Small intestine (tissue), 7 donors: ENCODE data around the gene NOD1. TPM values are rescaled to one million over a fixed set of nuclear protein-coding genes. Genes with fewer than 3 reads are reported as not detected.
A peak's percentile ranks its signal among the peaks of the same experiment; 100 is the strongest.

Experiments
- DNase-seq, 2 donors: peaks; one replicate each; pipeline versions ENCODE4 v3.0.0 to v3.0.0-alpha.2; 2013
- FAIRE-seq: peaks from 2 replicates; lab custom pipeline; 2012; peaks lifted over from hg19 to GRCh38; lab: Jason Lieb, UNC
- H3K27ac ChIP-seq, 3 donors: one replicate each; pipeline ENCODE4 v1.5.1; 2013; ENCODE audit warnings: low read length in 2 of 3, mild to moderate bottlenecking in 2 of 3, control low read depth in 1 of 3, inconsistent platforms in 1 of 3, low read depth in 1 of 3, moderate library complexity in 1 of 3
- H3K27me3 ChIP-seq, 3 donors: one replicate each; pipeline ENCODE4 v1.6.1; 2013; ENCODE audit warnings: low read length in 3 of 3, inconsistent platforms in 1 of 3; ENCODE audit not compliant: control insufficient read depth in 3 of 3, insufficient read depth in 3 of 3
- H3K36me3 ChIP-seq, 3 donors: one replicate each; pipeline ENCODE4 v1.6.1; 2013; ENCODE audit warnings: low read length in 3 of 3, inconsistent platforms in 1 of 3, low read depth in 1 of 3, mild to moderate bottlenecking in 1 of 3, moderate library complexity in 1 of 3; ENCODE audit not compliant: control insufficient read depth in 3 of 3, insufficient read depth in 2 of 3
- H3K4me1 ChIP-seq, 3 donors: one replicate each; pipeline ENCODE4 v1.6.1; 2013; ENCODE audit warnings: low read length in 2 of 3, inconsistent platforms in 1 of 3, low read depth in 1 of 3, mild to moderate bottlenecking in 1 of 3, moderate library complexity in 1 of 3; ENCODE audit not compliant: control insufficient read depth in 3 of 3, insufficient read depth in 2 of 3
- H3K4me3 ChIP-seq, 3 donors: one replicate each; pipeline ENCODE4 v1.5.1; 2013; ENCODE audit warnings: low read length in 3 of 3, control low read depth in 1 of 3, inconsistent platforms in 1 of 3, low read depth in 1 of 3, mild to moderate bottlenecking in 1 of 3, moderate library complexity in 1 of 3
- H3K9me3 ChIP-seq, 2 donors: one replicate each; pipeline ENCODE4 v1.6.1; 2013; ENCODE audit warnings: low read depth in 1 of 2, low read length in 1 of 2; ENCODE audit not compliant: control insufficient read depth in 2 of 2, insufficient read depth in 1 of 2
- WGBS, 3 donors: extraction: QIAGEN DNeasy Blood & Tissue Kit; methylation state at CpG; one replicate each; pipeline ENCODE4 v1.1.7; 2013; 5-methylcytosine and 5-hydroxymethylcytosine counted together
- polyA plus RNA-seq, 4 donors: library from polyadenylated mRNA; stranded (reverse) in 3 of 4; unstranded in 1 of 4; fragments of 200-250 nt in 3 of 4; fragments of 120-200 nt in 1 of 4; gene quantifications; one replicate each; pipeline versions ENCODE4 v1.2.1 to v1.2.3, GENCODE V29; 2013
- donor health status: healthy with polysubstance abuse.
- donor health status: control.
- donor health status: control.
- donor health status: Bipolar disorder and iron deficiency.
- donor health status: healthy.

The NOD1 gene
- polyA plus RNA-seq, 4 donors: 3.4 to 8.9 (median 5.5) TPM

DNA sequence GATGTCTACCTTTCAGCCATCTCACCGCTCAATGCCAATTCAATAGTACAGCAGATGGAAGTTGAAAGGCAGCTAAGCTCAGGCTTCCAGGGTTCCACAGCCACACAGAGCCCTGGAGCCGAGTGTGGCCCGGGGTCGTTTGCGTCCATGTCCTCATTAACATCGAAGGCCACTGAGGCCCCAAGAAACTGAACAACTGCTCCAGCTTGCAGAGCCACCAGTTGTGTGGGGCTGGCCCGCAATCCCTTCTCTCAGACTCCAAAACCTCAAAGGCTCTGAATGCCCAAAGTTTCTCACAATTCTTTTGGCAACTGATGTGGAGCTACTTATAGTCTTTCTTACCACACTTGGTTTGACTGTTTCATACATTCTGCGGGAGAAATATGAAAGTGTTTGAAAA, 31.1 kb downstream of the NOD1 start:
- FAIRE-seq: no peak
- H3K9me3 ChIP-seq: peaks cover 0 to 4% of the 10 kb centered on the region in 2 donors
- no peaks in the 10 kb centered on the region for H3K27me3 ChIP-seq
- no peak overlapping the region for H3K4me3 ChIP-seq
- H3K36me3 ChIP-seq: peaks cover 0 to 53% (median 0%) of the 10 kb centered on the region in 3 donors
- 95 to 100% (median 96%) methylated on average over 8 of the region's 8 CpGs for WGBS, 3 donors
- no peak overlapping the region for H3K27ac ChIP-seq
- H3K4me1 ChIP-seq: no peaks in the 10 kb centered on the region
- DNase-seq: no peak

GRCh38 chr7:30446266-30446665, 32.3 kb downstream of the NOD1 start:
- 89 to 94% (median 90%) methylated on average over 4 of the region's 4 CpGs for WGBS, 3 donors
- DNase-seq (no peak), FAIRE-seq (no peak)
- Histone ChIP-seq H3K9me3 (peaks cover 0 to 4% of the 10 kb centered on the region in 2 donors), H3K27ac (no peak overlapping the region), H3K4me3 (no peak overlapping the region), H3K36me3 (peaks cover 0 to 41% (median 0%) of the 10 kb centered on the region in 3 donors), H3K27me3 (no peaks in the 10 kb centered on the region), H3K4me1 (no peaks in the 10 kb centered on the region)

GRCh38 chr7:30445770-30446169, 32.8 kb downstream of the NOD1 start:
- WGBS, 3 donors: 38 to 60% (median 59%) methylated on average over 7 of the region's 7 CpGs

DNA sequence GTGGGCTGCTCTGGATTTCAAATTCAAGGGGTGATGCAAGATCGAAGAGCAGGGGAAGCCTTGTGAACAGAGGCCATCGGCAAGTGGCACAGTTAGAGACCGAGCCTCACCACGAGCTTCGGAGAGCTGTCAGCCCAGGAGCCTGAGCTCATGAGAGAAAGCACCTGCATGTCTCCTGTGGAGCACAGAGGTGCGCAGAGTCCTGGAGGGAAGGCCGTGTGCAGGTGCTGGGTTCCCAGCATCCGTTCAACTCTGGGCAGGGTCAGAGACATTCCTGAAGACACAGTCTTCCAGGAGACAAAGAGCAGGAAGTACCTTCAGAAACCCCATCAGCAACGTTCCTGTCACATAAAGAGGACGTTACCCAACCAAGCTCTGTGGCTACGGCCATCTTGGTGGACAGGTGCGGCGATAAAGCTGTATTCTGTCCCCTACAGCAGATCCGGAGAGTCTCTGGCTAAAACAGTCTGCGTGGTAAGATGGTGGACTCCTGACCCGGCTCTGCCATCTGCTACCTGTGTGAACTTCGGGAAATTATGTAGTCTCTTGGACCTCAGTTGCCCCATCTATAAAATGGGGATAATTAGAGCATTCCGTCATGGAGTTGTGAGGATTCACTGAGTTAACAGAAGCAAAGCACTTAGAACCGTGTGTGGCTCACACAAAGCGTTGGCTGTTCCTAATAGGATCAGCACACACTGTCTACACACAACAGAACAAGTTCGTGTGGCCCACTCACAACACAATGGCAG, 40.6 kb downstream of the NOD1 start:
- FAIRE-seq: no peak
- no peaks in the 10 kb centered on the region for H3K27me3 ChIP-seq
- WGBS, 3 donors: 93 to 95% (median 94%) methylated on average over 21 of the region's 21 CpGs

More at GRCh38 chr7:30445770-30446169, 32.8 kb downstream of the NOD1 start:
- Histone ChIP-seq H3K9me3 (peaks cover 0 to 4% of the 10 kb centered on the region in 2 donors), H3K36me3 (peaks cover 0 to 36% (median 0%) of the 10 kb centered on the region in 3 donors), H3K27ac (no peak overlapping the region), H3K27me3 (no peaks in the 10 kb centered on the region), H3K4me1 (no peaks in the 10 kb centered on the region), H3K4me3 (no peak overlapping the region)
- peak; percentile 44 to 65 for DNase-seq
- no peak for FAIRE-seq

DNA sequence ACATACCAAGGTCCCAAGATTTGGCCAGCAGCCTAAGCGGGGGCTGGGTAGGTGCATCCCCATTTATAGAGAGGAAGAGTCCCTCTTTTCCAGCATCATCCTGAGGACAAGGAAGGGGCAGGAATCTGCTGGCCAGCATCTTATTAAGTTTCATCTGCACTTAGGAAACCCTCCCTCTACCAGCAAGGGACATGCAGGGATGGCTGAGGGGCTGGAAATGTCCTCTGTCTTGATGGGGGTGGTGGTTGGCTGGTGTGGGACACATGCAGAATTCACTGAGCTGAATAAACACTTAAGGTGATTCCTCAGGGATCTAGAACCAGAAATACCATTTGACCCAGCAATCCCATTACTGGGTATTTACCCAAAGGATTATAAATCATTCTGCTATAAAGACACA, 42.1 kb downstream of the NOD1 start:
- Histone ChIP-seq H3K9me3 (no peaks in the 10 kb centered on the region), H3K4me1 (no peaks in the 10 kb centered on the region), H3K36me3 (peaks cover 3 to 34% (median 10%) of the 10 kb centered on the region in 3 donors), H3K4me3 (no peak overlapping the region), H3K27ac (no peak overlapping the region), H3K27me3 (no peaks in the 10 kb centered on the region)
- DNase-seq: no peak
- WGBS, 3 donors: 88 to 100% (median 98%) methylated on average over 1 of the region's 1 CpG
- no peak for FAIRE-seq

More for the DNA sequence above, 40.6 kb downstream of the NOD1 start:
- no peak overlapping the region for H3K27ac ChIP-seq
- no peaks in the 10 kb centered on the region for H3K9me3 ChIP-seq
- H3K36me3 ChIP-seq: peaks cover 3 to 34% (median 10%) of the 10 kb centered on the region in 3 donors
- H3K4me3 ChIP-seq: no peak overlapping the region
- no peaks in the 10 kb centered on the region for H3K4me1 ChIP-seq
- DNase-seq: no peak

DNA sequence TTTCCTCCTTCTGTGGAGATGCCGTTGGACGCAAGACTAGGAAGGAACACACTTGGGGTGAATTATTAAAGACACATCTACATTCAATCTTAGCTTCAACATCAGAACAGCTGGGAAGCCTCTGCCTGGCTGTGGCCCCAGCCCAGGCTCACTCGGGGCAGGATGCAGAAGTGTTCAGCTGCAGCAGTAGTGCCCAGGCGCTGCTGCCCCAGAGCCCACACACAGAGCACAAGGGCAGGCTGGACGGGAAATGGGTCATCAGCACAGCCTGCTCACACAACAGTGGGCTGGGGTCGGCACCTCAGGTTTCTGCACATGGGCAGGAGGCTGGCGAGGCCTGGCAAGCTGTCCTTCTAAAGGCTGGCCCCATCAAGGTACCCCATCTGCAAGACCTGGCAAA, 42.5 kb downstream of the NOD1 start:
- Histone ChIP-seq H3K4me1 (peaks cover 0 to 3% (median under 1%) of the 10 kb centered on the region in 3 donors), H3K27ac (no peak overlapping the region), H3K36me3 (peaks cover 3 to 34% (median 10%) of the 10 kb centered on the region in 3 donors), H3K9me3 (no peaks in the 10 kb centered on the region), H3K4me3 (no peak overlapping the region), H3K27me3 (no peaks in the 10 kb centered on the region)
- 81 to 92% (median 91%) methylated on average over 7 of the region's 7 CpGs for WGBS, 3 donors
- FAIRE-seq: no peak
- DNase-seq: no peak

GRCh38 chr7:30434140-30434799, 44.3 kb downstream of the NOD1 start:
- Histone ChIP-seq H3K36me3 (peaks cover 3 to 34% (median 10%) of the 10 kb centered on the region in 3 donors), H3K27me3 (no peaks in the 10 kb centered on the region), H3K9me3 (no peaks in the 10 kb centered on the region), H3K4me3 (no peak overlapping the region), H3K27ac (peak overlapping the region in 1 of 3 donors; percentile 13), H3K4me1 (peaks cover 0 to 9% (median 8%) of the 10 kb centered on the region in 3 donors)
- DNase-seq (no peak), FAIRE-seq (no peak)
- WGBS, 3 donors: 86 to 93% (median 91%) methylated on average over 6 of the region's 6 CpGs

- H3K4me1 ChIP-seq: peaks cover 0 to 15% (median 9%) of the 10 kb centered on the region in 3 donors
- DNase-seq (no peak), FAIRE-seq (no peak)
- WGBS, 3 donors: 64 to 94% (median 93%) methylated on average over 1 of the region's 1 CpG
- H3K4me3 ChIP-seq: no peak overlapping the region
- no peaks in the 10 kb centered on the region for H3K27me3 ChIP-seq
- H3K9me3 ChIP-seq: no peaks in the 10 kb centered on the region
- peaks cover 3 to 35% (median 10%) of the 10 kb centered on the region in 3 donors for H3K36me3 ChIP-seq
- no peak overlapping the region for H3K27ac ChIP-seq
Observed at GRCh38 chr7:30433506-30433905, 45.1 kb downstream of the NOD1 start.
